ENCODE measurements around the gene TTC7B. TPM values are rescaled to one million over a fixed set of nuclear protein-coding genes. Genes with fewer than 3 reads are reported as not detected.

The TTC7B gene
- polyA plus RNA-seq, 1 donor (not counting 4 experiments of a cell fraction or from before 2014, with no cell fraction given) = 21.4 TPM

DNA sequence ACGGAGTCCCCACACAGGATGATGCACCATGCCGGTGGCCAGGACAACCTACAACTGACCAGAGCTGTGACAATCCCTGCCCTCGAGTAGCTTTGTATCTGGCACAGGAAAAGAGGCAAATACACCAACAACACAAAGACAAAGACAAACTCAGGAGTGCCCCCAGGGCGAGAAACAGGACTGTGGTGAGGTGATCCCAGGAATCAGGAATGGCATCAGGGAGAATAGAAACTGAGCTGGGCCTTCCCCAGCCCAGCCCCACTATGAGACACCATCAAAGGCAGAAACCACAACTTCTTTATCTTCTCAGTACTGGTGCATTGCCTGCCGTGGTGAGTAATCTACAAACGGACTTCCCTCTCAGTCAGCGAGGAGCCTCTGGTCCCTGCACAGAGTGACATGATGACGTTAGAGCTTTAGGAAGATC is 157.7 kb downstream of the TTC7B start:
- H4K20me1 ChIP-seq (ENCODE audit: control insufficient read depth, extremely low read depth, insufficient read depth, low read length) = no peaks in the 10 kb centered on the region
- H2AFZ ChIP-seq (ENCODE audit: control insufficient read depth, low read length) = no peak overlapping the region
- peaks cover 3 to 6% of the 10 kb centered on the region in 2 experiments for H3K36me3 ChIP-seq (ENCODE audit: control insufficient read depth in 2 of 2, extremely low read depth in 1 of 2, insufficient read depth in 2 of 2, low read length in 2 of 2)
- H3K79me2 ChIP-seq (ENCODE audit: control insufficient read depth, insufficient read depth, low read length) = no peaks in the 10 kb centered on the region
- H3K4me2 ChIP-seq (ENCODE audit: control insufficient read depth, extremely low read depth, insufficient read depth, low read depth, low read length) = no peak overlapping the region
- H3K27ac ChIP-seq (ENCODE audit: control insufficient read depth, insufficient read depth, low read length) = peak overlapping the region; percentile 32
- no peaks in the 10 kb centered on the region for H3K27me3 ChIP-seq (ENCODE audit: control insufficient read depth, extremely low read depth, insufficient read depth, low read length)
- H3K9me1 ChIP-seq (ENCODE audit: control insufficient read depth, extremely low read depth, insufficient read depth, low read length) = no peaks in the 10 kb centered on the region
- no peak overlapping the region for H3K9ac ChIP-seq (ENCODE audit: control insufficient read depth, extremely low read depth, insufficient read depth, low read length)
- peaks cover 11% of the 10 kb centered on the region for H3K4me1 ChIP-seq (ENCODE audit: control insufficient read depth, extremely low read depth, insufficient read depth, low read length)
- TF ChIP-seq EZH2 (IDR thresholded peaks at IDR 0.05; ENCODE audit: low read length) = no peak
- TF ChIP-seq, protein P1, sequence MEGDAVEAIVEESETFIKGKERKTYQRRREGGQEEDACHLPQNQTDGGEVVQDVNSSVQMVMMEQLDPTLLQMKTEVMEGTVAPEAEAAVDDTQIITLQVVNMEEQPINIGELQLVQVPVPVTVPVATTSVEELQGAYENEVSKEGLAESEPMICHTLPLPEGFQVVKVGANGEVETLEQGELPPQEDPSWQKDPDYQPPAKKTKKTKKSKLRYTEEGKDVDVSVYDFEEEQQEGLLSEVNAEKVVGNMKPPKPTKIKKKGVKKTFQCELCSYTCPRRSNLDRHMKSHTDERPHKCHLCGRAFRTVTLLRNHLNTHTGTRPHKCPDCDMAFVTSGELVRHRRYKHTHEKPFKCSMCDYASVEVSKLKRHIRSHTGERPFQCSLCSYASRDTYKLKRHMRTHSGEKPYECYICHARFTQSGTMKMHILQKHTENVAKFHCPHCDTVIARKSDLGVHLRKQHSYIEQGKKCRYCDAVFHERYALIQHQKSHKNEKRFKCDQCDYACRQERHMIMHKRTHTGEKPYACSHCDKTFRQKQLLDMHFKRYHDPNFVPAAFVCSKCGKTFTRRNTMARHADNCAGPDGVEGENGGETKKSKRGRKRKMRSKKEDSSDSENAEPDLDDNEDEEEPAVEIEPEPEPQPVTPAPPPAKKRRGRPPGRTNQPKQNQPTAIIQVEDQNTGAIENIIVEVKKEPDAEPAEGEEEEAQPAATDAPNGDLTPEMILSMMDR (optimal IDR thresholded peaks at IDR 0.05 in 1 of 3, IDR thresholded peaks at IDR 0.05 in 1 of 3, conservative IDR thresholded peaks at IDR 0.05 in 1 of 3; ENCODE audit: extremely low read depth in 1 of 3, insufficient read depth in 2 of 3, low read length in 3 of 3) = no peak
- H3K4me3 ChIP-seq (ENCODE audit: control insufficient read depth in 2 of 3, extremely low read depth in 1 of 3, insufficient read depth in 2 of 3, low read depth in 1 of 3, low read length in 3 of 3) = no peak overlapping the region
- peak; percentile 70 for FAIRE-seq
- no peak for DNase-seq (ENCODE audit: low read depth, low spot score)
- H3K9me3 ChIP-seq (ENCODE audit: control insufficient read depth, low read depth, low read length) = no peaks in the 10 kb centered on the region
- dilution Hi-C loops (cut with MboI; ENCODE audit: extremely low pct_ligation_motif_present, low sequenced_read_pairs) = no loop called here

- DNase-seq (ENCODE audit: low read depth, low spot score) (no peak), FAIRE-seq (no peak)
- H3K9me3 ChIP-seq (ENCODE audit: control insufficient read depth, low read depth, low read length) = no peaks in the 10 kb centered on the region
- H3K4me3 ChIP-seq (ENCODE audit: control insufficient read depth in 2 of 3, extremely low read depth in 1 of 3, insufficient read depth in 2 of 3, low read depth in 1 of 3, low read length in 3 of 3) = no peak overlapping the region
- H3K9ac ChIP-seq (ENCODE audit: control insufficient read depth, extremely low read depth, insufficient read depth, low read length) = no peak overlapping the region
- no peak overlapping the region for H3K27ac ChIP-seq (ENCODE audit: control insufficient read depth, insufficient read depth, low read length)
- no peaks in the 10 kb centered on the region for H3K9me1 ChIP-seq (ENCODE audit: control insufficient read depth, extremely low read depth, insufficient read depth, low read length)
- no peak for TF ChIP-seq EZH2 (IDR thresholded peaks at IDR 0.05; ENCODE audit: low read length)
- TF ChIP-seq, protein P1 (optimal IDR thresholded peaks at IDR 0.05 in 1 of 3, IDR thresholded peaks at IDR 0.05 in 1 of 3, conservative IDR thresholded peaks at IDR 0.05 in 1 of 3; ENCODE audit: extremely low read depth in 1 of 3, insufficient read depth in 2 of 3, low read length in 3 of 3) = no peak
- no peak overlapping the region for H3K4me2 ChIP-seq (ENCODE audit: control insufficient read depth, extremely low read depth, insufficient read depth, low read depth, low read length)
- H3K27me3 ChIP-seq (ENCODE audit: control insufficient read depth, extremely low read depth, insufficient read depth, low read length) = no peaks in the 10 kb centered on the region
- dilution Hi-C loops (cut with MboI; ENCODE audit: extremely low pct_ligation_motif_present, low sequenced_read_pairs) = no loop called here
- no peak overlapping the region for H2AFZ ChIP-seq (ENCODE audit: control insufficient read depth, low read length)
- no peaks in the 10 kb centered on the region for H3K79me2 ChIP-seq (ENCODE audit: control insufficient read depth, insufficient read depth, low read length)
- H3K4me1 ChIP-seq (ENCODE audit: control insufficient read depth, extremely low read depth, insufficient read depth, low read length) = peaks cover 11% of the 10 kb centered on the region
- H4K20me1 ChIP-seq (ENCODE audit: control insufficient read depth, extremely low read depth, insufficient read depth, low read length) = no peaks in the 10 kb centered on the region
- peaks cover 3 to 6% of the 10 kb centered on the region in 2 experiments for H3K36me3 ChIP-seq (ENCODE audit: control insufficient read depth in 2 of 2, extremely low read depth in 1 of 2, insufficient read depth in 2 of 2, low read length in 2 of 2)
Measured at GRCh38 chr14:90656973-90657372, 159.3 kb downstream of the TTC7B start.

Measured in keratinocyte (primary cell).